ENCODE results near the gene TRMT112.

GRCh38 chr11:64268893-64269539 is 48.3 kb downstream of the TRMT112 start:
- no peak for TF ChIP-seq POLR2A (IDR thresholded peaks at IDR 0.05; ENCODE audit: low read depth)
- TF ChIP-seq, protein P1, sequence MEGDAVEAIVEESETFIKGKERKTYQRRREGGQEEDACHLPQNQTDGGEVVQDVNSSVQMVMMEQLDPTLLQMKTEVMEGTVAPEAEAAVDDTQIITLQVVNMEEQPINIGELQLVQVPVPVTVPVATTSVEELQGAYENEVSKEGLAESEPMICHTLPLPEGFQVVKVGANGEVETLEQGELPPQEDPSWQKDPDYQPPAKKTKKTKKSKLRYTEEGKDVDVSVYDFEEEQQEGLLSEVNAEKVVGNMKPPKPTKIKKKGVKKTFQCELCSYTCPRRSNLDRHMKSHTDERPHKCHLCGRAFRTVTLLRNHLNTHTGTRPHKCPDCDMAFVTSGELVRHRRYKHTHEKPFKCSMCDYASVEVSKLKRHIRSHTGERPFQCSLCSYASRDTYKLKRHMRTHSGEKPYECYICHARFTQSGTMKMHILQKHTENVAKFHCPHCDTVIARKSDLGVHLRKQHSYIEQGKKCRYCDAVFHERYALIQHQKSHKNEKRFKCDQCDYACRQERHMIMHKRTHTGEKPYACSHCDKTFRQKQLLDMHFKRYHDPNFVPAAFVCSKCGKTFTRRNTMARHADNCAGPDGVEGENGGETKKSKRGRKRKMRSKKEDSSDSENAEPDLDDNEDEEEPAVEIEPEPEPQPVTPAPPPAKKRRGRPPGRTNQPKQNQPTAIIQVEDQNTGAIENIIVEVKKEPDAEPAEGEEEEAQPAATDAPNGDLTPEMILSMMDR (IDR thresholded peaks at IDR 0.05) = no peak

Data from esophagus muscularis mucosa (tissue), 3 donors.